ENCODE data around the gene S100B.
"Not testable (repeated sequence)": the region's sequence is repeated elsewhere in the genome, so short reads cannot be mapped to it uniquely, and the experiment has no call there.

Gene S100B

DNA sequence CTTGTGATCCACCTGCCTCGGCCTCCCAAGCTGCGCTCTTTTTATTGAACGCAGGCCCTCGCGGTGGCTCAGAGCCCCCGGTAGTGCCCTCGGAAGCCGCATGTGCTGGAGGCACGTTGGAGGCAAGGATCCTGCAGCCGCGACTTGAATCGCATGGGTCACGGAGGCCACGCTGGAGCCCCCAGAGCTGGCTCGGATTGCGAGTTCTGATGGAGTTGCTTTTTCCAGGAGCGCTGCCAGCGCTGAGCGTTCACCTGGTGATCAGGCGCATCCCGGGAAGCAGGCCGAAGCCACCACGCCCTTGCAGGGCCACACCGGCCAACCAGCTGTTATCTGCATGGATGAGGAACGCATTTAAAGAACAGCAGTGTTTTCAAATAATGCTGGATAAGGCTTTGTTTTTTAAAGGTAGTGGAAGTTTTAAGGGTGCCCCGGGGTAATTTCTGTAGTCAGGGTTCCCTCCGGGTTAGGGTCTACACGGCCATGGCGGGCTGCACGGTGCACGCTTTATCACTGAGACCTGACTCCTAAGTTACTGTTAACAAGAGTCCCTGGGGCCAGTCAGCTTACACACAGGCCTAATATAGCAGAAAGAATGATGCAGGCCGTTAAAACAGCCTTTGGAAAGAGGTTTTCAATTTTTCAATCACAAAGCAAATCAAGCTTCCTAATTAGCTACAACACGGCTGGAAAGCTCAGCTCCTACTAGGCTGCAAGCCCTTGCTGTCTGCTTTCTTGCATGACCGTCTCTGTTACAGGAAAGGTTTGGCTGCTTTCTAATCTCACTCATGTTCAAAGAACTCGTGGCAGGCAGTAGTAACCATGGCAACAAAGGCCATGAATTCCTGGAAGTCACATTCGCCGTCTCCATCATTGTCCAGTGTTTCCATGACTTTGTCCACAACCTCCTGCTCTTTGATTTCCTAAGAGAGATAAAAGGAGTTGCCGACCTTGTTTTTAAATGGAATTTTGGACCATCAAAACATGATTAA lies 6.0 kb downstream of the S100B start:
- no peak for DNase-seq

DNA sequence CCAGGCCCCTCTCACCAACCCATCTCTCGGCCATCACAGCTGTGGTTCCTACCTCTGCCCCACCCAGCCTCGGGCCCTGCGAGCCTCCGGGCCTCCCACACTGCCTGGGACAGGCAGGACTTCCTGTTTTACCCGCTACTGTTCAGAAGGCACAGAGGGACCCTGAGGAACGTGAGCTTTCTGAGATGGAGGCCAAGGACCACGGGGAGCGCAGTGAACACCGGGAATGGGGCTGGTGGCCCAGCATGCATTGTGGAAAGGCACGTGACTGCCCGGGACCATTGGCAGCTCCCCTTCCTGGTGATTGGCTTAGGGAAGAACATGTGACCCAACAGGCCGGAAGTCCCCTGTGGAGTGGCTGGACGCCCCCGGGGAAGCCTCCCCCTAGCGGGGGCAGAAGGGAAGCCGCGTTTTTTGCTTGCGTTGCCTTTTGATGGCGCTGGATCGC lies 7.0 kb downstream of the S100B start:
- no peak for DNase-seq

DNA sequence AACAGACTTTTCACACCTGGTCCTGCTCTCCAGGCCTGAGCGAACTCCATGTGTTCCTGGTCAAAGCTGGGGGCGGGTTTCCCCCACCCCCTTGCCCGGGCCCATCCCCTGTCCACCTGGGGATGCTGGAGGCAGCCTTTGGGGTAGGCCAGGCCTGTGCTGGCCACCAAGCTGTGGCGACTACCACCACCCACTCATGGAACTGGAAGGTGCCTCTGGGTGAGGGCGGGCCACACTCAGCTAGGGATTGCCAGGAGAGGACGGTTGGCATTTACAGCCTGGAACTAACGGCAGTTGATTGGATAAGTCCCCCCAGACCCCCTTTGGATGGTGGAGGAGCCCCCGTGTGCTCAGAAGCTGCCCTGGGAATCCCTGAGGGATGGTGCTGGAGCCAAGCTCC lies 7.9 kb downstream of the S100B start:
- no peak for DNase-seq

DNA sequence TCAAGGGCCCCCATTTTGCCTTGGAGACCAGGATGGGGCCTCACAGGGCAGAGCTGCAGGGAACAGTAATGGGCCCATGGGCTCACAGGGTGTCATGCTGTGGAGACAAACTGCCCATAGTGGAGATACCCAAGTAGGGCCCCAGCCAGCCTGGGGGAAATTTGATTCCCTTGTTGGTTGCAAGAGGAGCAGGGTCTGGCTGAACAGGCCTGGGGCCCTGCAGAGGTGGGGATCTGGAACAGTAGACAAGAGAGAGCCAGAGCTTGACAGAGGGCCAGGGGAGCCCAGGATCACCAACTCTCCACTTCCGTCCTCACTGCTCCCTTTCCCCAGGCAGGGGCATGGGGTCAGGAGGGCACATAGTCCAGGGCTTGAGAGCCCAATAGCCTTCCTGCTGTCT lies 8.7 kb downstream of the S100B start:
- DNase-seq: no peak

DNA sequence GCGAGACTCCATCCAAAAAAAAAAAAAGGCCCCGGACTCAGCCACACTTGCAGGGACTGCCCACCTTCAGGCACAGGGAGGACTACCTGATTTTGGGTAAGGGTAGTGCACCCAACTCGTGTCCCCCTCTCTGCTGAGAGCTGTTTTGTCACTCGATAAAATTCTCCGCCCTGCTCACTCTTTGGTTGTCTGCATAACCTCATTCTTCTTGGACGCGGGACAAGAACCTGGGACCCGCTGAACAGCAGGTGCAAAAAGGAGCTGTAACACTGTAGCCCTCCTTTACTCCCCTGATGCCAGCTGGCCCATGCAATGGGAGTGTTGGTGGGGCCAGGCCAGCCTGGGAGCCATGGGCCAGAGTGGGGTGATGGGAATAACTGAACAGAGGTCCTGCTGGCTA lies 10.6 kb downstream of the S100B start:
- DNase-seq: no peak

DNA sequence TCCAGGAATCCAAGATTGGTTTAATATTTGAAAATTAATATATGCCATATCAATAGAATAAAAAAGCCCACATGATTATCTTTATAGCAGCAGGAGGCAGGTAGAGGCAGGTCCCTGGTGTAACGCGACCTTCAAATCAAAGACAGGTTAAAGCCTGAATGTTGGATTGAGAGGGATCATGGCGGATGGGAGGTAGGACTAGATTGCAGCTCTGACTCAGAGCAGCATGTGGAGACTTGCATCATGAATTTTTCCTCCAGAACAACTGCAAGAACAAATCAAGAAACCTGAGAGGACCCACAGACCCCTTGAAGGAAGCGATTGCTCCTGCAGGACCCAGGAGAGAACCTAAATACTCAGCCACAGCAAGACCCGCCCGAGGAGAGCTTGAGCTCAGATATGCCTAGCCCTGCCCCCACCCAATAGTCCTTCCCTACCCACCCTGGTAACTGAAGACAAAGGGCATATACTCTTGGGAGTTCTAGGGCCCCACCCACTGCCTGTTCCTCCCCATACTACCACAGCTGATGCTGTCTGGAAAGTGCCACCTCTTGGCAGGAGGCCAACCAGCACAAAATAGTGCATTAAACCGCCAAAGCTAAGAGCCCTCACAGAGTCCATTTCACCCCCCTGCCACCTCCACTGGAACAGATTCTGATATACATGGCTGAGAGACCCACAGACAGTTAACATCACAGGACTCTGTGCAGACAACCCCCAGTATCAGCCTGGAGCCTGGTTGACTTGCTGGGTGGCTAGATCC lies 19.5 kb downstream of the S100B start:
- DNase-seq: no peak

DNA sequence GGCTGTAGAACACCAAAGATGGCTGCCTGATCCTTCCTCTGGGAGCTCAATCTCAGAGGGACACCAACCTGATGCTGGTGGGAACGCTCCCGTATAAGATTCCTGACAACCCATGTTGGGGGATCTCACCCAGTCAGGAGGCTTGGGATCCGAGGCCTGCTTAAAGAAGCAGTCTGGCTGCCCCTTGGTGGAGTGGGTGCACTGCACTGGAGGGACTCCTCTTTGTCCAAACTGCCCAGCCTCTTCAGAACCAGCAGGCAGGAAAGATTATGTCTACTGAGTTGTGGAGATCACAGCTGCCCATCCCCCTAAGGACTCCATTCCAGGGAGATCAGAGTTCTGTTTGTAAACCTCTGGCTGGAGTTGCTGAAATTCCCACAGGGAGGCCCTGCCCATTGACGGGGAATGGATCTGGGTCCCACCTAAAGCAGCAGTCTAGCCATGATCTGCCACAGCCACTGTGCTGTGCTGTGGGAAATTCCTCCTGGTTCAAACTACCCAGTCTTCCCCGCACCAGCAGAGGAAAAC lies 23.0 kb downstream of the S100B start:
- no peak for DNase-seq

DNA sequence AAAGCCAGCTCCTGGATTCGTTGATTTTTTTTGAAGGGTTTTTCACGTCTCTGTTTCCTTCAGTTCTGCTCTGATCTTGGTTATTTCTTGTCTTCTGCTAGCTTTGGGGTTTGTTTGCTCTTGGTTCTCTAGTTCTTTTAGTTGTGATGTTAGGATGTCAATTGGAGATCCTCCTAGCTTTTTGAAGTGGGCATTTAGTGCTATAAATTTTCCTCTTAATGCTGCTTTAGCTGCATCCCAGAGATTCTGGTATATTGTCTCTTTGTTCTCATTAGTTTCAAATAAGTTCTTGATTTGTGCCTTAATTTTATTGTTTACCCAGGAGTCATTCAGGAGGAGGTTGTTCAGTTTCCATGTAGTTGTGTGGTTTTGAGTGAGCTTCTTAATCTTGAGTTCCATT lies 25.5 kb downstream of the S100B start:
- not testable (repeated sequence) for DNase-seq

DNA sequence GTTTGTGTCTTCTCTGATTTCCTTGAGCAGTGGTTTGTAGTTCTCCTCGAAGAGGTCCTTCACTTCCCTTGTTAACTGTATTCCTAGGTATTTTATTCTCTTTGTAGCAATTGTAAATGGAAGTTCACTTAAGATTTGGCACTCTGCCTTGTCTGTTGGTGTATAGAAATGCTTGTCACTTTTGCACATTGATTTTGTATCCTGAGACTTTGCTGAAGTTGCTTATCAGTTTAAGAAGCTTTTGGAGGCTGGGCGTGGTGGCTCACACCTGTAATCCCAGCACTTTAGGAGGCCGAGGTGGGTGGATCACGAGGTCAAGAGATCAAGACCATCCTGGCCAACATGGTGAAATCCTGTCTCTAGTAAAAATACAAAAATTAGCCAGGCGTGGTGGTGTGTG lies 27.1 kb downstream of the S100B start:
- not testable (repeated sequence) for DNase-seq

DNA sequence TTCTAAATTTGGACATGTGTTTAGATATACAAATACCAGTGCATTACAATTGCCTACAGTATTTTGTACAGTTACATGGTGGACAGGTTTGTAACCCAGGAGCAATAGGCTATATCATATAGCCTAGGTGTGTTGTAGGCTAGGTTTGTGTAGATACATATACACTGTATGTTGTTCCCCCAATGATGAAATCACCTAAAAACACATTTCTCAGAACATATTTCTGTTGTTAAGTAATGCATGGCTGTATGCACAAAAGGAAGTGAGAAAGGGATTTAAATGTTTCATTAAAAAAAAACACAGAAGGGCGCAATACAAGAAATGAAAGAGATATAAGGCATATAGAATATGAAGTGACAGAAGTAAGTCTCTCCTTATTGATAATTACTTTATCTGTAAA lies 32.0 kb downstream of the S100B start:
- DNase-seq: no peak

DNA sequence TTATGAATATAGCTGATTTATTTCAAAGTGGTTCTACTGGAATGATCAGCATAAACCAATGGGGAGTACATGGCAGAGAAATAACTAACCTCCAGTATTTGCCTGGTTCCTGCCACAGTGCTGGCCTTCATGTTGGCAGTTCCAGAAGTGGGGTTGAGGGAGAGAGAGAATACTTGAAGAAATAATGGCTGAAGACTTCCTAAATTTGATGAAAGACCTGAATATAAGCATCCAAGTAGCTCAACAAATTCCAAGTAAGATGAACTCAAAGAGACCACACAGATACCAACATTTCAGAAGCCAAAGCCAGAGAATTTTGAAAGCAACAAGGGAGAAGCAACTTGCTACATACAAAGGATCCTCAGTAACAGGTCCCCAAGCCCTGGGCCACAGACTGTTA lies 34.3 kb downstream of the S100B start:
- no peak for DNase-seq

DNA sequence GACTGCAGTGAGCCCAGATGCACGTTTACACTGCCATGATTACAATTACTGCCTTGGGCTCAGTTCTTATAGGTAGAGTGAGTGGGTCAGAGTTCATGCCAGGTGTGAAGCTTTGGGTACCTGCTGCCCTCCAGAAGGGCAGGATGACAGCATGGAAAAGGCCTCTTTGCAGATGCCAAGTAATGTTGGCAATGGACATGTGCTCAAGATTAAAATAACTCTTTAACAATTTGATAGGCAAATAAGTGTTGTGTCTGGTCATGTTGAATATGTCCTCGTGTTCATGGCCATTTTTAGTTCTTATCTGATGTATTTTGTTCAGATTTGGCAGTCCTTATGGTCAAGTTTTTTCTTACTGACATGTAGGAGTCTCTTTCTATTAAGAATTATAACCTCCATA lies 34.8 kb downstream of the S100B start:
- DNase-seq: no peak

DNA sequence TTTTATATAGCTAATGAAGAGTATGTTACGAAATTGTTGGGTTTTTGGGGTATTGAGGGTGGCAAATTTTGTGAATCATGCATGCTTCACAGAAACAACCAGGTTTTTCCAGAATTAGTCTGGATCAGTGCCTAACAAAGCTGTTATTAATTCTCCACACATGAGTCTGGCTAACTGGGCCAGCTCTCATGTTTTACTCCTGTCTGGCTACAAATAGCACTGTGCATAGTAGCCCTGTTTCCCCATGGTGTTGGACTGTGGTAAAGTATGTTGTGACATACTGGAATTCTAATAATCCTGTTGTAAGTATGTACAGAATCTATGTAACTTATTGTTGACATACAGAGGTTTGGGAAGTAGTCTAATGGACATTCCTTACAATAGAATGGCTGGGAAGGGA lies 35.8 kb downstream of the S100B start:
- DNase-seq: no peak

DNA sequence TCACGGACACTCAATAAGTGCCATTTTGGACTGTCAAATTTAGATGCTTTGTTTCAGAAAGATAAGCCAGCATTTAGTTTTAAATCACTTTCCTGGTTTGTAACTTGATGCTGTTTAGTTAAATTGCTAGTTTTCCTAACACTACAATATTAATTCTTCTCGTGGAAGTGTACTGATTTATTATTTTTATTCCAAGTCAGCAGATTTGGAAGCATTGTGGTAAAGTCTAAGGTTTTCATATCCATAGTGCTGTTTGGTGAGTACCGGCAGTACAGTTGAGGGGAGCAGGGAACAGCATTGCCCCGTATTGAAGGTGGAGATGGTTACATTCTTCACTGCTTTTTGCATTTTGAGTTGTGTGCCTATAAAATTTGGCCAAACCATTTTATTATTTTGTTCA lies 36.3 kb downstream of the S100B start:
- DNase-seq: no peak

DNA sequence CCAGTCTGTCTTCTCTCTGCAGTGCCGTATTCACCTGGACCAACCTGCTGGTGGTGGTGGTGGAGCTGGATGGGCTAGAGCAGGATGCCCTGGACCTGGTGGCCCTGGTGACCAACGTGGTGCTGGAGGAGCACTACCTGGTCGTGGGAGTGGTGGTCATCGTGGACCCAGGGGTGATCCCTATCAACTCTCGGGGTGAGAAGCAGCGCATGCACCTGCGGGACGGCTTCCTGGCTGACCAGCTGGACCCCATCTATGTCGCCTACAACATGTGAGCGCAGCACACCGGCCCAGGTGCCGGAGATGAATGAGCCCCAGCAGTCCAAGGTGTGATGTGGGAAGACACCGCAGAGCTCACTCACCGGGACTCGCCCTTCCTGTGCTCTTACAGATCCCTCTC lies 37.5 kb downstream of the S100B start:
- DNase-seq: no peak

DNA sequence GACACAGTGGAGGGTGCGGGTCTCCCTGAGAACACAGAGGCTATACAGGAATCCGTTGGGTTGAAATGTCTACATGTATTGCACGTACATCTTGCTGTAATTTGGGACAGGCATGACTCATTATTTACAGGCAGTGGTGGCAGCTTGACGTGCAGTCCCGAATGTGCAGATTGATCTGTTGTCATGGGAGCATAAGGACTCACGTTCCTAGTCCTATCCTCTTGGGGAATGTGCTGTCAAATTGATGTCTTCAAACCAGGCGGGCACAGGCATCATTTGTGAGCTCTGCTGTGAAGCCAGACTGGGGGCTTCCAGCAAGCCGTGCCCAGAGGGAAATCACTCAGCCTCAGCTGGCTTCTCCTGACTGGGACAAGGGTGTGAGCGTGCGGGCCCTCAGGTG lies 40.5 kb downstream of the S100B start:
- DNase-seq: no peak

DNA sequence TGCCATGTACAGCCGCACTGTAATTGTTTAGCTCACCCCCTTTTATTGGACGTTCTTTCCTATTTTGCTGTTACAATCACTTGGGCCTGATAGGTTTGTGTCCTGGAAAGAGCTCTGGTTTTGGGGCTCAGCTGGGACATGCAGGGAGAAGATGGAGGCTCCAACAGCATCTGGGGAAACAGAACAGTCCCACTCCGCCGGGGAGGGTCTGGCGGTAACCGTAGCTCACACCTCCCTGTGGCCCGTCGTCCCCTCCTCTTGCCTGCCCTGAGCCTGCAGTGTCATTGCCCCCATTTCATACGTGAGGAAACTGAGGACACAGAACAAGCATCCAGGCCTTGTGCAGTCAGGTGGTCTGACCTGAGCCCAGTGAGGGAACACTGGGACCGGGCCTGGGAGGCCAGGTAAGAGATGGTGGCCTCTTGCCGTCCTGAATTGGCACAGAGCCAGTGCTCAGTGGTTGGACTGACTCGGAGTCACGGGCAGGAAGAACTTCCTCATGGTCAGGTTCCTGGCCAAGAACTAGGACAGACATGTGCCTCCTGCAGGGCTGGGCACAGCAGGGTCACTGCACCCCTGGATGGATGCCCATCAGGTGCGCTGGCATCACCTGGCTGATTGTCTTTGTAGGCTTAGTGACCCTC lies 41.8 kb downstream of the S100B start:
- no peak for DNase-seq

DNA sequence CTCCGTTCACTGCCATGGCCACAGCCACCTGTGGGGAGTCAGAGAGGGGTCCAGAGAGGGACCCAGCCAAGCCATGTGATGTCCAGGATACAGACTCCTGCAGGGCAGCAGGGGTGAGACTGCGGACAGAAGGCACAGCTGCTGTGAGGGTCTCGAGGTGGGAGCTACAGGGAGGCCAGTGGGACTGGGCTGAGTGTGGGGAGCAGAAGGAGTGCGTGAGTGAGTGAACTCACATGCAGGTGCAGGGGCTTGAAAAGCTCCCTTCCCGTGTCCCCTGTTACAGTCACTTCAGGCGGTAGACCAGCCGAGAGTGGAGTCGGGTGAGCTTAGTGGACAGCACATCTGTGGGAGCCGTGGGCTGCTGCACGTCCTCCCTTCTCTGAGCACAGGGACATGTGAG lies 42.4 kb downstream of the S100B start:
- no peak for DNase-seq

DNA sequence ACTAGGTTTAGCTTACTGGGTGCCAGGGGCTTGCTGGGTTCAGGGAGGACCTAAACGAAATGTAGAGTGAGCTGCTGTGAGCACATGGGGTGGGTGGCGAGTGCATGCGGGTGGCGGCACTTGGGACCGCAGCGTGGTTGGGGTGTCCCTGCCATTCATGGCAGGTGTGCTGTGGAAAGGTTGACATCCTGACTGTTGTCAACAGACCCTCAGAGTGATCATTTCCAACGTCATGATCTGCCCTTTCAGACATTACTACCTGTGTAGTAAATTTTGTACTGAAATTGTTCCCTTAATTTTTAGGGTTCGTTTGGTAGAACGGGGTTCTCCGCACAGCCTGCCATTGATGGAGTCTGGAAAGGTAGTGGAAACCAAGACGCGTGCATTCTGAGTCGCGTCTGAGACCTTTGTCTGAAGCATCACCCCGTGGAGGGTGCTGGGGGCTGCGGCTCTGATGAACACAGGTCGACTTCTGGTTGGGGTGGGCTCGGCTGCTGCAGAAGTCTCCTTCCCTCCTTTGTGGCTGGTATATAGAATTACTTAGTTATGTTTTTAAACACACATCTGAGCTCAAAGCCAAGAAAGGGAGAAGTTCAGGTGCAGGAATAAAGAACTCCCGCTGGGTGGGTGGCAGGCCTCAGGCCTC lies 43.3 kb downstream of the S100B start:
- no peak for DNase-seq

DNA sequence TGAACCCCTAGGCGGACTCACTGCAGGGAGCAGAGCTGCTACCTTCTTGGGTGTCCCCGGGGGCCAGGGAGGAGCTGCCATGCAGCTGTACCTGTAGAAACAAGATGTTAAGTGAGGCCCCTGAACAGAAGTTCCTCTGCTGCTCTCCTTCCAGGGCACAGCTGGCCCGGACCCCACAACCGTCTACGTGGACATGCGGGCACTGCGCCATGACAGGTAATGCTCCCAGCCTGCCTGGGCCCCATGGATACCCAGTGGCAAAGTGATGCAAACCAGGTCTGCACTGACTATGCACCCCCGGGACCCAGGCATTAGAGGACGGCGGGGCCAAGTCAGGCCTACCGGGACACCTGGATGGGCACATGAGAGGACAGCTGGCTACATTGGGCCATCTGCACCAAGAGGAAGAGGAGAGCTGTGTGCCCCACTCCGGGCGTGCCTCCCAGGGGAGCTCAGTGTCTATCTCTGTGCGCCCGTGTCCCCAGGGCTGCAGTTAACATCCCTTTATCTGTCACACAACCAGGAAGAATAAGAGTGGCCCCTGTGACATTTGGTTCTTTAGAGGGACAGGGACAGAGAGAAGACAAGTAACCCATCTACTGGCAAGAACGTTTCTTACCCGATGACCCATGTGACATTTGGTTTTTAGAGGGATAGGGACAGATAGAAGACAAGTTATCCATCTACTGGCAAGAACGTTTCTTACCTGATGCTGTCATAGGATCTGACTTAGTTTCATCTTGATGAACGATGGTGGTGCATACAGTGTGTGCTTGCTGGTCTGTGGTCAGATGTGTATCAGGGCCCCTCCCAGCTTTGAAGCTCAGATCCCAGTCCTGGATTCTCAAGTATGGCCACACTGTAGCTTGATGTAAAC lies 44.1 kb downstream of the S100B start:
- DNase-seq: no peak

DNA sequence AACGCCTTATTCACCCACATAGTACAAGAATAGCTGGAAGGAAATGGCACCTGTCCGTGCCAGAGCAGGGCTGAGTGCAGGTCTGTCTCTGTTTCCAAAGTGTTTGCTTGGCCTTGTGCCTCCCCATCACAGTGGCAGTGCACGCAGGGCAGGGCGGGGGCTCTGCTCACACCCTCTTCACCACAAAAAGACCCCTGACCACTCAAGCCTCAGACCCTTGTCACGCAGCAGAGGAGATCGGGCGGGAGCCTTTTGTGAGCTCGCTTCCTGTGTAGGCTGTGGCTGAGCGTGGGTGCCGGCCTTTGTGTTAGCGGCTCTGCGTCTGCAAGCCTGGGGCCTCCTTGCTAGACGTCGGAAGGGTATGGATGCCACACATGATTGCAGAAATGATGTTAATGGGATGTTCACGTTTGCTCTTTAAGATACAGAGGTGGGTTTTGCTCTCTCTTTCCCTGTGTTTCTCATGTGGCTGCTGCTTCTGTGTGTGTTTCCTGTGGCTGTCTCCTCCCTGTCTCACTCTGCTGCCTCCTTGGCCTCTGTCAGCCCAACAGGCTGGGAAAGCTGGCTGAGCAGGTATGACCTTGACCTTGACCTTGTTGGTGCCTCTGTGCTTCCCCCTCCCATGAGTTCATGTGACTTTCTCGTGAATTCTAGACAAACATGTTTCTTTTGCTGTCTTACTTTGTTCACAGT lies 45.4 kb downstream of the S100B start:
- peak; percentile 69 for DNase-seq

Measured in activated gamma-delta T cell treated with Interleukin-2 at 50 U/mL for 16 hours (primary cell).